ENCODE results near the gene SCFD1.

The SCFD1 gene

DNA sequence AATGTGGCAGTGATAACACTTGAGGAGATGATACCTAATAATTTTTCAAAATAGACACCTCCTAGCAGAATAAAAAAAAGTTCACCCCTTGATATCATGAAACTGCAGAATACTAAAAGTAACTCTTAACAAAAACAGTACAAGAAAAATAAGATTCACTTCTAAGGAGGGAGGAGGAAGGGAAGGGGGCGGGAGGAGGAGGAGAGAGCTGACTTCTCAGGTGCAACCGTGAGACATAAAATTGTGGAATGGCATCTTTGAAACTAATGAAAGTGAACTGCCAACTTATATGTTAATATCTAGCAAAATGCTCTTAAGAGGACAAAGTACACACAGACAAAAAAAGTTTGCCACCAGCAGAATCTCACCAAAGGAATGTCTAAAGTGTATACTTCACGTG is 115.8 kb downstream of the SCFD1 start:
- DNase-seq (ENCODE audit: insufficient read length, low spot score) (no peak), FAIRE-seq (no peak)
- TF ChIP-seq PAX5 (IDR thresholded peaks at IDR 0.05; ENCODE audit: insufficient read depth, low read length, severe bottlenecking) = no peak
- no peak for TF ChIP-seq SPI1 (IDR thresholded peaks at IDR 0.05; ENCODE audit: low read depth, low read length)
- TF ChIP-seq POU2F2 (IDR thresholded peaks at IDR 0.05; ENCODE audit: low read depth, low read length) = no peak
- no peak for TF ChIP-seq POLR2AphosphoS5 (IDR thresholded peaks at IDR 0.05; ENCODE audit: low read depth, low read length)
- TF ChIP-seq POLR2A (IDR thresholded peaks at IDR 0.05; ENCODE audit: low read depth, low read length) = no peak
- no peak for TF ChIP-seq TAF1 (IDR thresholded peaks at IDR 0.05; ENCODE audit: low read depth, low read length)

DNA sequence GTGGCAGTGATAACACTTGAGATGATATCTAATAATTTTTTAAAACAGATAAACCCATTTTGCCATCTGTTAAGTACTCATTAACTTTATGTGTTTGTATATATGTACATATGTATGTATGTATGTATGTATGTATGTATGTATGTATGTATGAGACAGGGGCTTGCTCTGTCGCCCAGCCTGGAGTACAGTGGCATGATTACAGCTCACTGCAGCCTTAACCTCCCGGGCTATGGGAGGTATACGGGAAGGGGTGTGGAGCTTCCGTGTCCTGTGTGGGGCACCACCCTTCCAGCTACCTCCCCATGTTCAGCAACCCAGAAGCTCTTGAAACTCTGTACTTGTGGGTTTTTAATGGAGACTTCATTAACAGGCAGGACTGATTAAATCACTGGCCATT is 116.9 kb downstream of the SCFD1 start:
- DNase-seq (ENCODE audit: insufficient read length, low spot score) = no peak
- TF ChIP-seq SPI1 (IDR thresholded peaks at IDR 0.05; ENCODE audit: low read depth, low read length) (no peak), POLR2AphosphoS5 (IDR thresholded peaks at IDR 0.05; ENCODE audit: low read depth, low read length) (no peak), PAX5 (IDR thresholded peaks at IDR 0.05; ENCODE audit: insufficient read depth, low read length, severe bottlenecking) (no peak), TAF1 (IDR thresholded peaks at IDR 0.05; ENCODE audit: low read depth, low read length) (no peak), POLR2A (IDR thresholded peaks at IDR 0.05; ENCODE audit: low read depth, low read length) (no peak), POU2F2 (IDR thresholded peaks at IDR 0.05; ENCODE audit: low read depth, low read length) (no peak)
- FAIRE-seq = no peak

DNA sequence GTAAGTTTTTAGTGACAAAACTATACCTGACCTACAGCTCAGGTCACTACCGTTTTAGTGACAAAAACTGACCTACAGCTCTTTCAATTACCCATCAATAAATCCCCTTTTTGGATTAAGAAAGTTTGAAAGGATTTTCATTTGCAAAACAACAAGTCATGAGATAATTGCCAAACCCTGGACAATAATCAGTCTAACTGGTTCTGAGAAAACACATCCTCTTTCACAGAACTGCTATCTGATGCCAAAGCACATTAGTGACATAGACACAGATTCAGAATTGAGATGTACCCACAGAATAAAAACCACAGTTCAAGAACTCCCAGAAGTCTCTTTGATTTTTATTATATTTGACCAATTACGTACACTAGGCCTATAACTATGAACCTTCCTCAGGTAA is 126.2 kb downstream of the SCFD1 start:
- no peak for DNase-seq (ENCODE audit: insufficient read length, low spot score)
- no peak for TF ChIP-seq POLR2A (IDR thresholded peaks at IDR 0.05; ENCODE audit: low read depth, low read length)
- no peak for TF ChIP-seq SPI1 (IDR thresholded peaks at IDR 0.05; ENCODE audit: low read depth, low read length)
- no peak for FAIRE-seq

DNA sequence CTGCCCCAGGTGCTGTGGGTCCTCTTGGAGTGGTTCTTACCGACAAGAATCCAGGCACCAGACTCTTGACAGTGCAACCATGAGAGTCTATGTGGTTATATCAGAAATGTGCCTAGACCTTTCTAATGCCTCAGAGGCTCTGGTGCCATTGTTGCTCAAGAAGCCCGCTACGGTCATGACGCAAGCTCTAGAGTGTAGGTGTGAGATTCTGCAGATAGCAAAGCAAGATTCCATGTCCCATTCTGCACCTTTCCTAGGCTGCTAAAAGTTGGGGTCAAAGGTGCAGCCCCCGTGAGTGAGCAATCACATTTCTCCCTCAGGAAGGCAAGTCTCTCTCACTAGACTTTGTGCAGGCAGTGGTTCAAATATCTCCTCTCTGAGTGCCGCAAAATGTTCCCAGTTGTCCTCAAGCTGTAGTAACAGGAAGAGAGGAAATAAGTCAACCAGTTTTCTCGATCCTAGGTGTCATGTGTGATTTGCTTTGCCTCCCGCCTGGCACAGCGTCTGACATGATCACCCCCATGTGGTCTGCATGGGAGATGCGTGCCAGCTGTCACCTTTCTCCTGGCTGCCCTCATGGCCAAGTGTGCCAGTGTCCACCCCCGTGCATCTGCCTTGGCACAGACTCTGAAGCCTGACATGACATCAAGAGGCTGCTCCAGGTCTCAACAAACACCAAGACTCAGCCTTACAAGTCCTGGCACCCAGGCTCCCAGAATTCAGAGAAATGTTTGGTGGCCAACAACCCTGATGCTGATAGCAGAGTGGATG is 129.7 kb downstream of the SCFD1 start:
- DNase-seq (ENCODE audit: insufficient read length, low spot score) (no peak), FAIRE-seq (no peak)
- TF ChIP-seq POU2F2 (IDR thresholded peaks at IDR 0.05; ENCODE audit: low read depth, low read length) (no peak), SPI1 (IDR thresholded peaks at IDR 0.05; ENCODE audit: low read depth, low read length) (no peak), PAX5 (IDR thresholded peaks at IDR 0.05; ENCODE audit: insufficient read depth, low read length, severe bottlenecking) (no peak), POLR2A (IDR thresholded peaks at IDR 0.05; ENCODE audit: low read depth, low read length) (no peak), POLR2AphosphoS5 (IDR thresholded peaks at IDR 0.05; ENCODE audit: low read depth, low read length) (no peak), TAF1 (IDR thresholded peaks at IDR 0.05; ENCODE audit: low read depth, low read length) (no peak)

DNA sequence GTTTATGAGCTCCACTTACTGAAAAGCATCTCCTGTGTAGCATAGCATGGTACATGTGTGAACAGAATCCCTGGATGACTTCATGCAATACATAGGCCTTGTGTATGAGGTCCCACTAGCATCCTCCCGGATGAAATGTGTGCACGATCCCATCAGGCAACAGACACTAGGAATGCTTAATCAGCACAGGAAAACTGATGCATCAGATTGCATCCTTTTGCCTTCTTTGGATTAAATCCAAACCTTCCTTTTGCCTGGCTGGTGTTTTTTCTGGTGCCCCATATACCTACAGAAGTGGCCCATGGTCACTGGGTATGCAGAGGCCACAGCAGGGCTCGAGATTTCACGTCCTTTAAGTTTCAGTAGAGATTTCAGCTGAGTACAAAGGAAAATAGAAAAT is 131.3 kb downstream of the SCFD1 start:
- DNase-seq (ENCODE audit: insufficient read length, low spot score) = no peak
- no peak for FAIRE-seq
- TF ChIP-seq SPI1 (IDR thresholded peaks at IDR 0.05; ENCODE audit: low read depth, low read length) (no peak), POLR2A (IDR thresholded peaks at IDR 0.05; ENCODE audit: low read depth, low read length) (no peak), POU2F2 (IDR thresholded peaks at IDR 0.05; ENCODE audit: low read depth, low read length) (no peak), TAF1 (IDR thresholded peaks at IDR 0.05; ENCODE audit: low read depth, low read length) (no peak), PAX5 (IDR thresholded peaks at IDR 0.05; ENCODE audit: insufficient read depth, low read length, severe bottlenecking) (no peak), POLR2AphosphoS5 (IDR thresholded peaks at IDR 0.05; ENCODE audit: low read depth, low read length) (no peak)

DNA sequence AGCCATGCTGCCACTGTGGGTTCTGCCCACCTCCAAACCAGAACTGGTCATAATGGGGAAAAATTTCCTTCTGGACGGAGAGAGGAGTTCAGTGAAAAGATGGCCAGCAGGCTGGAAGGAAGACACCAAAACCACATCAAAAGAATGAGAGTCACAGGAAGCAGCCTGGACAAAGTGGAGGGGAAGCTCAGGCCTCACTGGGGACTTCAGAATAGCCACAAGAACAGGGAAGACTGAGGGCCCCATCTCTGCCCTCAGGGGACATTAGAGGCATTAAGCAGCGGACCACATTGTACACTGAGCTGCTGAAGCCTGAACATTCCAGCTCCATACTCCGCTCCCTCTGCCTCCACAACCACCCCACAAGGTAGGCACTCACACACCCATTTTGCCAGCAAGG is 132.7 kb downstream of the SCFD1 start:
- TF ChIP-seq PAX5 (IDR thresholded peaks at IDR 0.05; ENCODE audit: insufficient read depth, low read length, severe bottlenecking) (no peak), POLR2A (IDR thresholded peaks at IDR 0.05; ENCODE audit: low read depth, low read length) (no peak), POU2F2 (IDR thresholded peaks at IDR 0.05; ENCODE audit: low read depth, low read length) (no peak), SPI1 (IDR thresholded peaks at IDR 0.05; ENCODE audit: low read depth, low read length) (no peak), TAF1 (IDR thresholded peaks at IDR 0.05; ENCODE audit: low read depth, low read length) (no peak), POLR2AphosphoS5 (IDR thresholded peaks at IDR 0.05; ENCODE audit: low read depth, low read length) (no peak)
- no peak for DNase-seq (ENCODE audit: insufficient read length, low spot score)
- no peak for FAIRE-seq

DNA sequence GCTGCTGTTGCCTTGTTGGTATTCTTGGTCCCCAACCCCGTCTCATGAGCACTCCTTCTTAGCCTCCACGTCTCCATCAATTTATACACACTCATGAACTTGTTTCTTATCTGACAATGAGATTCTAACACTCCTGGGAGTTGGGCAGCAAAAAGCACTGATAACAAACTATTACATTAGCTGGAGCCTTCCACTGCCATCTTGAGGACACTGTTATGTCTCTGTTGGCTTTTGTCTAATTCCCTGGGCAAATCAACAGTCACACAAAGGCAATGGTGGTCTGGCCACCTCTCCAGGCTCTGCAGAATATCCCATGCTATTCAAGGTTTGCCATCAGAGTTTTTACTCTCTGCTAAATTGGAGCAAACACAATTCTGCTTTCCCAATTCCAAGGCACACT is 134.5 kb downstream of the SCFD1 start:
- DNase-seq (ENCODE audit: insufficient read length, low spot score) (no peak), FAIRE-seq (no peak)
- TF ChIP-seq SPI1 (IDR thresholded peaks at IDR 0.05; ENCODE audit: low read depth, low read length) = no peak
- TF ChIP-seq POLR2AphosphoS5 (IDR thresholded peaks at IDR 0.05; ENCODE audit: low read depth, low read length) = no peak
- no peak for TF ChIP-seq TAF1 (IDR thresholded peaks at IDR 0.05; ENCODE audit: low read depth, low read length)
- no peak for TF ChIP-seq POU2F2 (IDR thresholded peaks at IDR 0.05; ENCODE audit: low read depth, low read length)
- TF ChIP-seq PAX5 (IDR thresholded peaks at IDR 0.05; ENCODE audit: insufficient read depth, low read length, severe bottlenecking) = no peak
- no peak for TF ChIP-seq POLR2A (IDR thresholded peaks at IDR 0.05; ENCODE audit: low read depth, low read length)

DNA sequence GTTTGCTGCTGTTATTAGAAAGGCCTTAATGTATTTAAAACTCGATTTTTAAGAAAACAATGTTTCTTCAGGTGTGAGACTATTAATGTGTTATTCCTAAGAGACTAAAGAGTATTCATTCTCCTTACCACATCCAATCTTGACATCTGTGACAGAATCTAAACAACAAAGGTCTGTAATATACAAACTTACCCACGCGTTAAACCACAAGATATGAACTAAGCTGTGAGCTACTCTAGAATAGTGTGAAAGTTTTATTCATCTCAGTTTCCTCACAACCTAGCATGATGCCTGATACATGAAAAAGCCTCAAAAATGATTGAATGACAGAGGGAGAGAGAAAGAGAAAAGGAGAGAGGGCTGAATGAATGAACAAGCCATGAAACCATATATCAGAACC is 135.0 kb downstream of the SCFD1 start:
- DNase-seq (ENCODE audit: insufficient read length, low spot score) = no peak
- TF ChIP-seq SPI1 (IDR thresholded peaks at IDR 0.05; ENCODE audit: low read depth, low read length) (no peak), POU2F2 (IDR thresholded peaks at IDR 0.05; ENCODE audit: low read depth, low read length) (no peak), TAF1 (IDR thresholded peaks at IDR 0.05; ENCODE audit: low read depth, low read length) (no peak), PAX5 (IDR thresholded peaks at IDR 0.05; ENCODE audit: insufficient read depth, low read length, severe bottlenecking) (no peak), POLR2AphosphoS5 (IDR thresholded peaks at IDR 0.05; ENCODE audit: low read depth, low read length) (no peak), POLR2A (IDR thresholded peaks at IDR 0.05; ENCODE audit: low read depth, low read length) (no peak)
- FAIRE-seq = no peak

DNA sequence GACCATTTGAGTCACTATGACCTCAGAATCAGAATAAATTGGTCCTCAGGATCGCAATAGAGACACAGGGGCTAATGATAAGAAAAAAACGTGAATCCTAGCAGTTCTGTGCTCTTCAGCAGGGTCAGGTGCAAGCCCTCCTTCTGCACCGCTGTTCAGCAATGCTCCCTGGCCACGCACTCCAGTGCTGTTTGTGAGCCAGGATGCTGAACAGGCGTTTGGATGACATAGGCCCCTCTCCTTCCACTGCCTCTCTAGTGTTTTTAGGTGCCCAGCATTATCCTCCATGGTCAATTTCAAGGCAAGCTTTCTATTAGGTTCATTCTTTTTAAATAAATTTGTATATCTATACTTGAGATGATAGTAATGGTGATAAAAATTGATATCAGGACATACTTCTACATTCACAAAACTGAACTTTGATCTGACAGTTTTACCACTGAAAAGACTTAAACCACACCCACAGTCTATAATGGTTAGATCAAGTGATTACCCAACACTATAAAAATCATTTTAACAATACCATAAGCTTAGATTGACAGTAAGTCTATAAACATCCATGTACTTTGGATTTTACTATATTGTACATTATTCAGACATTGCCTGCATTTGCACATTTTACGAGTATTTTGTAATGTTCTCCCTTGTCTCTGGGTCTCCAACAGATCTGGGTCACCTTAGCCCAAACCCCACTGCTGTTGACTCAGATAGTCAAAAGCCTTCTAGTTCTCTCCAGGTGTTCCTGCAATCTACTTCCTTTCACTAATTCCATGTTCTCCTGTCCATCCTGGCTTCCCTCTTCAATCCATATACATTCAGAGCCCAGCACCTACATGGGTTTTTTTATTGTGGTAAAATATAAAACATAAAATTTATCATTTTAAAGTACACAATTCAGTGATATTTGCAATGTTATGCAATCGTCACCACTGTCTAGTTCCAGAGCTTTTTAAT is 137.3 kb downstream of the SCFD1 start:
- TF ChIP-seq PAX5 (IDR thresholded peaks at IDR 0.05; ENCODE audit: insufficient read depth, low read length, severe bottlenecking) (no peak), POLR2A (IDR thresholded peaks at IDR 0.05; ENCODE audit: low read depth, low read length) (no peak), POLR2AphosphoS5 (IDR thresholded peaks at IDR 0.05; ENCODE audit: low read depth, low read length) (no peak), SPI1 (IDR thresholded peaks at IDR 0.05; ENCODE audit: low read depth, low read length) (no peak), POU2F2 (IDR thresholded peaks at IDR 0.05; ENCODE audit: low read depth, low read length) (no peak), TAF1 (IDR thresholded peaks at IDR 0.05; ENCODE audit: low read depth, low read length) (no peak)
- DNase-seq (ENCODE audit: insufficient read length, low spot score) = no peak
- FAIRE-seq = no peak
